CD4-positive, alpha-beta T cell treated with Interleukin-6 for 4 hours (primary cell): ENCODE results near the gene MED27.

ENCODE experiments used
- DNase-seq: peaks from one replicate; pipeline ENCODE4 v3.0.0-alpha.2; 2020; ENCODE audit warnings: mixed read lengths

Gene MED27

GRCh38 chr9:131827821-131828369 lies 251.8 kb downstream of the MED27 start:
- DNase-seq = no peak

DNA sequence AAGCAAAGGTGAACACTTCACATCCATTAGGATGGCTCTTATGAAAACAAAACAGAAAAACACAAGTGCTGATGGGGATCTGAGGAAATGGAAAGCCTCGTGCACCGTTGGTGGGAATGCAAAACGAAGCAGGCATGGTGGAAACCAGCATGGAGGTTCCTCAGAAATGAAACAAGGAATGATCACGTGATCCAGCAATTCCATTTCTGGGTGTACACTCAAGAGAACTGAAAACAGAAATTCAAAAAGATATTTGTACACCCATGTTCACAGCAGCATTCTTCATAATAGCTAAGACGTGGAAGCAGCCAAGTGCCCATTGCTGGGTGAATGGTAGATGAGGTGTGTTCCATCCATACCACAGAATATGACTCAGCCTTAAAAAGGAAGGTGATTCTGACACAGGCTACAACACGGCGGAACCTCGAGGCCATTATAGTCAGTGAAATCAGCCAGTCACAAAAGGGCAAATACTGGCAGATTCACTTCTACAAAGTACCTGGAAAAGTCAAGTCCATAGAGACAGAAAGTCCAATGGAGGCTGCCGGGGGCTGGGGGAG lies 252.6 kb downstream of the MED27 start:
- no peak for DNase-seq

- no peak for DNase-seq
Measured at GRCh38 chr9:131826053-131826452, 253.6 kb downstream of the MED27 start.

DNA sequence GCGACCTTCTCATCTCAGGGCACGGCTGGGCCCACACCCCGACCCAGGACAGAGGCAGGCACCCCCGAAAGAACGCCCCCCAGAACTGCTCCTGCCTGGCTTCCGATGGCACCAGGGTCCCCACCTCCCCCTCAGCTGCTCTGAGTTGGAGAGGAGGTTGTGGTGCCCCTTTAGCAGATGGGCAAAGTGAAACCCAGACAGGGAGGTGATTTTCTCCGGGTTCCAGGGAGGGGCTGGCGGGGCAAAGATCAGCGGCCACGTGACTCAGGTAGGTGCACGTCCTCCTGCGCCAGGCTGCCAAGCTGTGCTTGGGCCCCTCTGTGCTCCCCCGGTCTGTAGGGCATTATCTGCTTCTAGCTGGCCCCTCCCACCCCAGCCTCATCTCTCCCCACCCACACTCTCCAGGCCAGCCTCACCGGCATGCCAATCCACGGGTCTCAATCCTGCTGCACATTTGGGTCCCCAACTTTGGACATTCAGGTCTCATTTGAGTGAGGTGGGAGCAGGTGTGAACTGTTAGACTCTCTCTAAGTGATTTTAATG lies 254.6 kb downstream of the MED27 start:
- no peak for DNase-seq

- DNase-seq = no peak
Measured at GRCh38 chr9:131824155-131824594, 255.5 kb downstream of the MED27 start.

GRCh38 chr9:131823701-131824146 lies 255.9 kb downstream of the MED27 start:
- DNase-seq = no peak

GRCh38 chr9:131818089-131818488 lies 261.6 kb downstream of the MED27 start:
- DNase-seq = no peak

DNA sequence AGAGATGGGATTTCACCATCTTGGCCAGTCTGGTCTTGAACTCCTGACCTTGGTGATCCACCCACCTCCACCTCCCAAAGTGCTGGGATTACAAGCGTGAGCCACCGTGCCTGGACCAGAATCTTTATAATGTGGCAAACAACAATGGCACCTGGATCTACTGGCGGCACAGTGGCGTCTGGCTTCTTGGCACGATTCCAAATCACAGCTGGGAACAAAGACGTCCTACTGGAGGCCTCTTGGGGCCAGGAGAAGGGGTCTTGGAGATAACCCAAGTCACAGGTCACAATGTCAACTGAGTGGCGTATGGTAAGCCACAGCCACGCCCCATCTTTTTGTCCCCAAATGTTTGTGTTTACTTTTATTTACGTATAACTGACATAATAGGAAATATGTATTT lies 262.0 kb downstream of the MED27 start:
- no peak for DNase-seq

- no peak for DNase-seq
Measured at GRCh38 chr9:131817073-131817472, 262.6 kb downstream of the MED27 start.

DNA sequence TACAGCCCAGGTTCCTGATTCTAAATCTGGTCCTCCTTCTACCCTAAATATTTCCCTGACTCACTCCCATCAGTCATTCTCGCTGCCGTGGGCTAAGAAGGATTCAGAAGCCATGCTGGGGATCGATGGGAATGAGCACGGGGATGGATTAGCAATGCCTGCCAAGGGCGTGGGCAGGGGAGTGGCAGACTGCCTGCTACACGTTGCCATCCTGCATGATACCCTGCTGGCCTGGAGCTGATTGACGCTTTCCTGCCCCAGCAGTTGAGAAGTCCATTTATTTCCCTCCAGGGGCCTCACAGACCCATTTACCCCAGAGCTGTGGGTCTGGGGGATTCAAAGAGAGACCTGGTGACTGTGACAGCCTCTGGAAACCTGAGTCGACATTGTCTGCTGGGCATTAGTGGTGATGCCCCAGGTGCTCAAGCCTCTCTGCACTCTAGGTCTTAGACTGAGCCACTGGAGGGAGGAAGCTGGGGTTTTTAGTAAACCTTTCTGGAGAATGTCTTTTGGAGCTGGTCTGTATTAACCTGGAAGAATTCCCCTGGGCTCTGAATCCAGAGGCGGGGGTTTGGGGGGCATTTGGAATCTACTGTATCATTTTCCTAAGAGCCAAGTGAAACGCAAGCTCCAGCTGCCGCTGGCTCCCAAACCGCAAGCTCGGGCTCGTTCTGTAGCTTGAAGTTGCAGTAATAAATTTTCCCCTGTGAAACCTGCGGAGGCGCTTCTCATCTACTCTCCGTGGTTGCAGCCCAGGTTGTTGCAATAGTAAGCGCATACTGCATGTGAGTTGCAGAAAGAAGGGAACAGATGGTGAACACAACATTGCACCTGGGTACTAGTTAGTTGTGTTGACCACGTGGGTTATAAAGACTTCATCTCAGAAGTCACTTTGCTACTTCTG lies 263.4 kb downstream of the MED27 start:
- DNase-seq = no peak

DNA sequence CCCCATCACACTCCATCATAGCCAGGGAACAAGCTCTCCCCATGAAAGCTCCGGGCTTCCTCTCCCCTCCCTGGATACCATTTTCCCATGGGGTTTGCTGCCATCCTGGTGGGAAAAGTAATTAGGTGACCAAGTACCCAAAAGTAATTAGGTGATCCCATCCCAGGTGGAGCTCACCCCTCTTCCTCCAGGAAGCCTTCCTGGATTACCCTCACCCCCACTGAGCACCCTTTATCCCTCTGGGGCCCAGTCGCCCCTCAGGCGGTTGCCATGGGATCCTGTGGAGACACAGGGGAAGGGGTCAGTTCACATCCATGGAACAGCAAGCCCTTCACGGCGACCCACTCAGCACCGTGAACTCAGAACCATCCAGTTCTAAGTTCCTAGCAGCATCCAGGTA lies 265.0 kb downstream of the MED27 start:
- no peak for DNase-seq

DNA sequence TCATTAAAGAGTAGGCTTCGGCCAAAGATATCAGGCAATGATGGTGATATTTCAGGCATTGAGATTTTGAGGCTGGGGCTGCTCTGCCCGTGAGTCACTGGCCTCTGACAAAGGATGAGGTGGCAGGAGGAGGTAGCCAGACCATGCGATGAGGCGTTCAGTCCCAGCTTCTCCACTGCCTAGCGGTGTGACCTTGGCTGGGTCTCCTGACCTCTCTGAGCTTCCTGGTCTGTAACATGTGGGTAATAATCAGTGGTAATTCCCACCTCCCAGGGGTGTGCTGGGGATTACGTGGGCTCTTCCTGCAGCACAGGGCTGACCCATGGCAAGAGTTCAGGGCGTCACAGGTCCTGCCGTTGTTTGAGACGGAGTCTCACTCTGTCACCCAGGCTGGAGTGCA lies 266.6 kb downstream of the MED27 start:
- DNase-seq = no peak

DNA sequence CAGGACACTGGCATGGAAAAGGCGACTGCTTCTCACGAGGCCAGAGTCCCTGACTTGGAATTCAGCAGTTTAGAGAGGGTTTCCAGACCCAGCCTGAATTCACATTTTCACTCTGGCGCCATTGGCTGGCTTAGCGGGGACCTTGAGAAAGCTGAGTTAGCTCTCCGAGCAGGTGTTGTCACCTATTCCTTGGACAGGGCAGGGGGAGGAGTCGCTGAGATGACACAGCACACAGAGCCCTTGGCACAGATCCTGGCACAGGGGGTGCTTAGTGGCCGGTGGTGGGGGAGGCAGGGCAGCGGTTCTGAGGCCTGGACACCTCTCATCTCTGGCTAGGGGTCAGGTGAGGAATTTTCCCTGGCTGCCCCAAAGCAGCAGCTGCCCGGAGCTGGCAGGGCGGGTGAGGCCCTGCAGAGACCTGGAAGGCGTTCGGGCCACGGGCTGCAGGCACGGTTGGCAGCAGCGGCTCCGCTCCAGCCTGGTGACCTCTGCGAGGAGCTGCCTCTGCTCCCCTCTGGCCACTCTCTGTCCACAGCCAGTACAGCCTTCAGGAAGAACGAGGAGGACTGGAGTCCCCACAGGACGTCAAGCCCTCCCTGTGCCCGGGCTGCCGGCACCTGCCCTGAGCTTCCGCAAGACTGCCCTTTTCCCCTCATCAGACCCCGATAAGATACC lies 267.4 kb downstream of the MED27 start:
- no peak for DNase-seq

- no peak for DNase-seq
Measured at GRCh38 chr9:131811405-131811804, 268.3 kb downstream of the MED27 start.

DNA sequence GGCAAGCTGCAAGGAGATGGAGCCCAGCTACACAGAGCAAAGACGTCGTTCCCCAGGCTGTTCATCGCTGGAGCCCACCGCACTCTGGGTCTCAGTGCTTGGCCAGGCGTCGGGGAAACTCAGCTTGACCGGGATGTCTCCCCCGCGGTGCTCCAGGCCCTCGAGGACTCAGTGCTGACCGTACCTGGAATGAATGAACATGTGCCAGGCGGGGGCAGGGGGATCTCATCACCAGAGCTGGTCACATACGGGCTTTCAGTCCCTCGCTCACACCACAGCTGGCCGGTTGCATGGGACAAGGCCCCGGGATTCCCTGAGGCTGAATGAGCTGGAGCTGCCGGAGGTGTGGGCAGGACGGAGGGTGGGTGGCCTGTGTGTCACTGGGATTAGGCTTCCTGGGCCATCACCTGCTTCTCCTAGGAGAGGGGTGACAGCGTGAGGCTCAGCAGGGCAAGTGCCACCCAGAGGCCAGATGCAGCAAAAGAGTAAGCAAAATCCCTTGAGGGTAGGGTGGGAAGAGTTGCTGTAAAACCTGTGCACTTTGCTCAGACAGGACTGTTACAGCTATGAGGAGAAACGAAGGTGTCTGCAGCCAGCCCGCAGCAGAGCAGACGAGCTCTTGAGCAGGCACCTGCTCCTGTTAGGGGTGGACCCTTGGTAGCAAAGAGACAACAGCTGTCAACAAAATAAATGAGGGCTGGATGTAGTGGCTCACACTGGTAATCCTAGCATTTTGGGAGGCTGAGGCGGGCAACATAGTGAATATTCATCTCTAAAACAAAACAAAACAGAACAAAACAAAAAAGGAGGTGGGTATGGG lies 269.1 kb downstream of the MED27 start:
- no peak for DNase-seq
